ENCODE measurements around the gene CCL28. TPM values are rescaled to one million over a fixed set of nuclear protein-coding genes. Genes with fewer than 3 reads are reported as not detected.
"Not testable (repeated sequence)": the region's sequence is repeated elsewhere in the genome, so short reads cannot be mapped to it uniquely, and the experiment has no call there.

The CCL28 gene
- total RNA-seq, 1 donor from 2014 or later, result 0.46 TPM

- H3K27ac Mint-ChIP-seq (ENCODE audit: unreplicated experiment), result no peak overlapping the region
Observed at GRCh38 chr5:43411495-43411894, 696 bp downstream of the CCL28 start.

GRCh38 chr5:43410414-43410813 is 1.8 kb downstream of the CCL28 start:
- Mint-ChIP-seq H3K36me3 (ENCODE audit: low read depth, unreplicated experiment) (peaks cover 4% of the 10 kb centered on the region), H3K4me3 (ENCODE audit: unreplicated experiment) (no peak overlapping the region), H3K27me3 (ENCODE audit: unreplicated experiment) (peaks cover 1% of the 10 kb centered on the region), H3K9me3 (ENCODE audit: unreplicated experiment) (no peaks in the 10 kb centered on the region), H3K4me1 (ENCODE audit: unreplicated experiment) (peaks cover 7% of the 10 kb centered on the region), H3K27ac (ENCODE audit: unreplicated experiment) (no peak overlapping the region)
- TF ChIP-seq, protein P1, sequence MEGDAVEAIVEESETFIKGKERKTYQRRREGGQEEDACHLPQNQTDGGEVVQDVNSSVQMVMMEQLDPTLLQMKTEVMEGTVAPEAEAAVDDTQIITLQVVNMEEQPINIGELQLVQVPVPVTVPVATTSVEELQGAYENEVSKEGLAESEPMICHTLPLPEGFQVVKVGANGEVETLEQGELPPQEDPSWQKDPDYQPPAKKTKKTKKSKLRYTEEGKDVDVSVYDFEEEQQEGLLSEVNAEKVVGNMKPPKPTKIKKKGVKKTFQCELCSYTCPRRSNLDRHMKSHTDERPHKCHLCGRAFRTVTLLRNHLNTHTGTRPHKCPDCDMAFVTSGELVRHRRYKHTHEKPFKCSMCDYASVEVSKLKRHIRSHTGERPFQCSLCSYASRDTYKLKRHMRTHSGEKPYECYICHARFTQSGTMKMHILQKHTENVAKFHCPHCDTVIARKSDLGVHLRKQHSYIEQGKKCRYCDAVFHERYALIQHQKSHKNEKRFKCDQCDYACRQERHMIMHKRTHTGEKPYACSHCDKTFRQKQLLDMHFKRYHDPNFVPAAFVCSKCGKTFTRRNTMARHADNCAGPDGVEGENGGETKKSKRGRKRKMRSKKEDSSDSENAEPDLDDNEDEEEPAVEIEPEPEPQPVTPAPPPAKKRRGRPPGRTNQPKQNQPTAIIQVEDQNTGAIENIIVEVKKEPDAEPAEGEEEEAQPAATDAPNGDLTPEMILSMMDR (IDR thresholded peaks at IDR 0.05; ENCODE audit: unreplicated experiment), result no peak
- DNase-seq (ENCODE audit: low spot score), result no peak

More at GRCh38 chr5:43411495-43411894, 696 bp downstream of the CCL28 start:
- Mint-ChIP-seq H3K27me3 (ENCODE audit: unreplicated experiment) (peaks cover 1% of the 10 kb centered on the region), H3K9me3 (ENCODE audit: unreplicated experiment) (no peaks in the 10 kb centered on the region), H3K4me1 (ENCODE audit: unreplicated experiment) (peaks cover 5% of the 10 kb centered on the region), H3K4me3 (ENCODE audit: unreplicated experiment) (no peak overlapping the region), H3K36me3 (ENCODE audit: low read depth, unreplicated experiment) (peaks cover 4% of the 10 kb centered on the region)
- TF ChIP-seq, protein P1 (IDR thresholded peaks at IDR 0.05; ENCODE audit: unreplicated experiment), result no peak
- DNase-seq (ENCODE audit: low spot score), result no peak

DNA sequence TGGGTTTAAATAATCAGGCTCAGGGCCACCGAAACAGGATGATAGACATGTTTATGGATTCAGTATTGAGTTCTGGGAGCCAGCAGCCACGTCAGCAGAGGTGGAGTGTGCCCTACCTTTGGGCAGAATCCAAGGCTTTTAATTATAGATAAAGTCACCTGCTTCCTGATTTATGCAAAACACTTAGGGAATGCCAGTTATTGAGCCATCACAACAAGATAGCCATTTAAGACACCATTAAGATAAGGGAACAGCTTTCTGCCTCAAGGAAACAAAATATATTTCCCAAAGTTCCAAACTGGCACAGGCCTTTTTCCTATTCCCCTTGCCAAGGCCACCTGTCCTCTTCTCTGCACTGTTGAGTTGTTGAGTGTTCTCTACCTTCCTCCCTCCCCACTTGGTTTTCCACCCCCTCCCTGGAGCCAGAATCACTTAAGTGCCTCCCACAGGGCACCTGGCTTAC is 2.4 kb downstream of the CCL28 start:
- Mint-ChIP-seq H3K36me3 (ENCODE audit: low read depth, unreplicated experiment) (peaks cover 4% of the 10 kb centered on the region), H3K27ac (ENCODE audit: unreplicated experiment) (no peak overlapping the region), H3K4me3 (ENCODE audit: unreplicated experiment) (no peak overlapping the region), H3K9me3 (ENCODE audit: unreplicated experiment) (no peaks in the 10 kb centered on the region), H3K27me3 (ENCODE audit: unreplicated experiment) (peaks cover 1% of the 10 kb centered on the region), H3K4me1 (ENCODE audit: unreplicated experiment) (peaks cover 7% of the 10 kb centered on the region)
- TF ChIP-seq, protein P1 (IDR thresholded peaks at IDR 0.05; ENCODE audit: unreplicated experiment), result no peak
- DNase-seq (ENCODE audit: low spot score), result no peak

- not testable (repeated sequence) for H3K4me3 Mint-ChIP-seq (ENCODE audit: unreplicated experiment); H3K27ac Mint-ChIP-seq (ENCODE audit: unreplicated experiment); DNase-seq (ENCODE audit: low spot score); H3K4me1 Mint-ChIP-seq (ENCODE audit: unreplicated experiment); H3K9me3 Mint-ChIP-seq (ENCODE audit: unreplicated experiment); H3K27me3 Mint-ChIP-seq (ENCODE audit: unreplicated experiment); H3K36me3 Mint-ChIP-seq (ENCODE audit: low read depth, unreplicated experiment)
Observed at GRCh38 chr5:43402524-43403066, 9.6 kb downstream of the CCL28 start.

- Mint-ChIP-seq H3K27me3 (ENCODE audit: unreplicated experiment) (peaks cover 5% of the 10 kb centered on the region), H3K4me3 (ENCODE audit: unreplicated experiment) (no peak overlapping the region), H3K36me3 (ENCODE audit: low read depth, unreplicated experiment) (no peaks in the 10 kb centered on the region), H3K9me3 (ENCODE audit: unreplicated experiment) (peaks cover 5% of the 10 kb centered on the region), H3K27ac (ENCODE audit: unreplicated experiment) (peak overlapping the region; percentile 3), H3K4me1 (ENCODE audit: unreplicated experiment) (peaks cover 5% of the 10 kb centered on the region)
- TF ChIP-seq, protein P1 (IDR thresholded peaks at IDR 0.05; ENCODE audit: unreplicated experiment), result no peak
- no peak for DNase-seq (ENCODE audit: low spot score)
Observed at GRCh38 chr5:43401827-43402226, 10.4 kb downstream of the CCL28 start.
